HepG2 (cell line): ENCODE results near the gene BTBD1. TPM values are rescaled to one million over a fixed set of nuclear protein-coding genes. Genes with fewer than 3 reads are reported as not detected.

Experiments used
- ATAC-seq: fragments of 200-7000 bp; cut with Tn5 transposase; 3 replicates; pipeline ENCODE4 v1.9.1; 2020; ENCODE audit warnings: mild to moderate bottlenecking, moderate library complexity
- BruUV-seq: library from RNA; stranded (reverse); fragments of 400-500 nt; replicated peaks from 2 replicates; lab custom pipeline; 2021; lab: Mats Ljungman, UMichigan
- CTCF ChIA-PET: fragments of 300-600 bp; formaldehyde crosslinking; extraction: SDS; loops from one replicate; lab custom pipeline; 2021; ENCODE audit warnings: low total read pairs, inconsistent platforms, low intra/inter-chr PET ratio; lab: Yijun Ruan, JAX
- POLR2A ChIA-PET: fragments of 350-600 bp; sonication (Branson Sonifier 250); formaldehyde crosslinking; loops from one replicate; lab custom pipeline; 2020; ENCODE audit warnings: antibody characterized with exemption, inconsistent platforms; lab: Yijun Ruan, JAX
- DNase-seq: peaks from one replicate; pipeline ENCODE4 v3.0.0-alpha.2; 2015; ENCODE audit warnings: low spot score
- FAIRE-seq: peaks from 3 replicates; lab custom pipeline; 2011; peaks lifted over from hg19 to GRCh38; lab: Jason Lieb, UNC
- H2AFZ ChIP-seq: one replicate; pipeline ENCODE4 v1.6.1; 2011; ENCODE audit warnings: low read length, inconsistent platforms
- H3K27ac ChIP-seq: fragments of 300-600 bp; 3 replicates; pipeline ENCODE4 v1.8.0; 2011; ENCODE audit warnings: mixed run types, mild to moderate bottlenecking, mixed read lengths, low read length, inconsistent platforms; ENCODE audit not compliant: insufficient read depth; ENCODE audit errors: extremely low read length
- H3K27me3 ChIP-seq, 2 experiments: fragments of 200-600 bp in 1 of 2; 2 replicates in 1 of 2; 3 replicates in 1 of 2; pipeline versions ENCODE4 v1.6.0 to v1.8.0; 2011; ENCODE audit warnings: low read length in 2 of 2, mild to moderate bottlenecking in 2 of 2, moderate library complexity in 2 of 2, inconsistent platforms in 1 of 2; ENCODE audit not compliant: insufficient read depth in 2 of 2, control insufficient read depth in 1 of 2
- H3K36me3 ChIP-seq, 2 experiments: fragments of 200-600 bp in 1 of 2; replicated peaks in 1 of 2; 2 replicates in 1 of 2; 3 replicates in 1 of 2; pipeline versions ENCODE4 v1.5.1 to v1.8.0; 2011; ENCODE audit warnings: low read length in 2 of 2, inconsistent platforms in 1 of 2; ENCODE audit not compliant: insufficient read depth in 2 of 2, control insufficient read depth in 1 of 2
- H3K4me1 ChIP-seq: 2 replicates; pipeline ENCODE4 v1.5.1; 2012; ENCODE audit warnings: low read length, inconsistent platforms; ENCODE audit not compliant: insufficient read depth
- H3K4me2 ChIP-seq: 2 replicates; pipeline ENCODE4 v1.6.0; 2011; ENCODE audit warnings: low read depth, low read length, inconsistent platforms
- H3K4me3 ChIP-seq, 3 experiments: fragments of 200-600 bp in 1 of 3; sonication (generic), shearing (Covaris generic) in 1 of 3; replicated peaks in 1 of 3; 2 replicates each; pipeline ENCODE4 v1.5.1; 2011 to 2016; ENCODE audit warnings: low read length in 3 of 3, inconsistent platforms in 2 of 3, low read depth in 2 of 3, mild to moderate bottlenecking in 2 of 3, control low read depth in 1 of 3, mixed read lengths in 1 of 3; ENCODE audit not compliant: insufficient read depth in 1 of 3
- H3K79me2 ChIP-seq: one replicate; pipeline ENCODE4 v1.6.1; 2011; ENCODE audit warnings: low read length, inconsistent platforms; ENCODE audit not compliant: insufficient read depth
- H3K9ac ChIP-seq: 2 replicates; pipeline ENCODE4 v1.6.0; 2011; ENCODE audit warnings: mild to moderate bottlenecking, low read depth, low read length, inconsistent platforms; ENCODE audit not compliant: insufficient read depth
- H3K9me3 ChIP-seq: 2 replicates; pipeline ENCODE4 v1.5.1; 2012; ENCODE audit warnings: mild to moderate bottlenecking, low read length
- H4K20me1 ChIP-seq: 2 replicates; pipeline ENCODE4 v1.6.0; 2011; ENCODE audit warnings: inconsistent platforms, mild to moderate bottlenecking, low read length, moderate library complexity; ENCODE audit not compliant: insufficient read depth
- IRX3 ChIP-seq: sonication (generic); formaldehyde crosslinking; IDR thresholded peaks from 2 replicates; pipeline ENCODE4 v1.8.1; 2023; ENCODE audit warnings: mild to moderate bottlenecking, low read depth, missing genetic modification reagents, borderline replicate concordance
- NONO ChIP-seq, 2 experiments: fragments of 450-650 bp in 1 of 2; sonication (generic) in 1 of 2; formaldehyde crosslinking in 1 of 2; IDR thresholded peaks in 1 of 2; conservative IDR thresholded peaks in 1 of 2; 2 replicates each; pipeline versions ENCODE4 v1.6.1 to v1.8.0; 2017 to 2022; ENCODE audit warnings: mild to moderate bottlenecking in 1 of 2, missing genetic modification reagents in 1 of 2, moderate library complexity in 1 of 2
- SAP130 ChIP-seq: IDR thresholded peaks from 2 replicates; pipeline ENCODE4 v1.6.1; 2016; ENCODE audit warnings: low read depth
- ZNF547 ChIP-seq: sonication (generic); formaldehyde crosslinking; IDR thresholded peaks from 2 replicates; pipeline ENCODE4 v1.5.1; 2020; ENCODE audit warnings: mild to moderate bottlenecking, missing genetic modification reagents
- ZNF781 ChIP-seq: sonication (generic); formaldehyde crosslinking; IDR thresholded peaks from 2 replicates; pipeline ENCODE4 v1.5.1; 2020; ENCODE audit warnings: borderline replicate concordance, mild to moderate bottlenecking, missing genetic modification reagents; ENCODE audit errors: not compliant biosample characterization
- WGBS: methylation state at CpG from one replicate; pipeline ENCODE4 v1.1.6; 2017; ENCODE audit warnings: low lambda C conversion rate; 5-methylcytosine and 5-hydroxymethylcytosine counted together
- in situ Hi-C: cut with HindIII; loops from 2 replicates; pipeline ENCODE4 v1.10.0; 2017; ENCODE audit warnings: low pct_unique_long_range_greater_than_20kb; ENCODE audit not compliant: extremely low pct_ligation_motif_present
- intact Hi-C: fragments of 100-400 bp; cut with micrococcal nuclease; formaldehyde crosslinking; loops from one replicate; pipeline ENCODE4 v1.10.0; 2022; ENCODE audit not compliant: unreplicated experiment
- polyA plus RNA-seq, 8 experiments: library from polyadenylated mRNA; depleted of rRNA in 3 of 8; stranded (reverse) in 7 of 8; unstranded in 1 of 8; fragments of >200 nt; fragmentation: Illumina TruSeq in 4 of 8; extraction: Trizol in 4 of 8; gene quantifications; 2 replicates each; pipeline versions ENCODE4 v1.2.1 to v1.2.3, GENCODE V29; 2011 to 2016; ENCODE audit warnings: low read depth in 4 of 8, missing spikeins in 1 of 8, mixed read lengths in 1 of 8; ENCODE audit not compliant: insufficient read depth in 1 of 8
- total RNA-seq, 5 experiments: library from RNA; depleted of rRNA; stranded (reverse); fragments of >200 nt; fragmentation: Illumina TruSeq; extraction: Trizol; gene quantifications; 2 replicates each; pipeline ENCODE4 v1.2.3, GENCODE V29; 2016; ENCODE audit warnings: low read depth in 1 of 5

BTBD1 gene
- total and polyA plus RNA-seq, 2 of the 13 experiments (the other 11 are each of a cell fraction or from before 2014, with no cell fraction given) = 32.1 to 53.9 TPM

DNA sequence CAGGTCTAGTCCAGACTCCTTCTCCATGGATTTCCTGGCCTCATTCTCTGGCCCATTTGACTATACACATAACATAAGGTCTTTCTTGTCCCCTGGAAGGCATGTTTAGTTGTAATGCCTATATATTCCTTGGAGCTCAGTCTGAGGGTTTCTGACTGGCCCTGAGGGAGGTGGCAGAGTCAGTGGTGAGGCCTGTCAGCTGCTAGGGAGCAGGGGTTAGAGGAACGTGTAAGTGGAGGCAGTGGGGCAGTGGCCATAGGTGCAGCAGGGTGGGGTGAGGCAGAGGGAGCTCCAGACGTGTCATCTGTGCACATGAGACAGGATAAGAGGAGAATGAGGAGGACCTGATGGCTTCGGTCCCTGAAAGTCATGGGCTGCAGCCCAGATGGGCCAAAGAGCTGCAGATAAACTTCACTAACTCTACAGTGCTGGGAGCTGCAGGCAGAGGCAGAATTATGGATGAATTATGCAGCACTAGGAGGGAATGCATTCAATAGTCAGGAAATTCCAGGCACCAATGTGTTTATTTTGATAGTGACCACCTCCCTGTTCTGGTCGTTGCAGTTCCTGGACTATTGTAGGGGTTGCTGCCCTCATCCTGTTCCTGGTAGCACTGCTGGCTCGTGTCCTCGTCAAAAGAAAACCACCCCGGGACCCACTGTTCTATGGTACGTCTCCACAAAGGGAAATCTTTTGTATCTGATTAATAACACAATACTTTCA, 45.3 kb upstream of the BTBD1 start:
- ChIA-PET CTCF (no interaction called here), POLR2A (no interaction called here)
- peaks cover 2 to 46% of the 10 kb centered on the region in 2 experiments; a peak in 3 of 5 replicates for H3K27me3 ChIP-seq
- ATAC-seq = no peak
- no peak for DNase-seq
- BruUV-seq = no TSS peak
- no peaks in the 10 kb centered on the region for H3K9me3 ChIP-seq
- H2AFZ ChIP-seq = no peak overlapping the region
- no peaks in the 10 kb centered on the region for H3K36me3 ChIP-seq
- no peaks in the 10 kb centered on the region for H3K4me1 ChIP-seq
- H3K9ac ChIP-seq = no peak overlapping the region
- in situ Hi-C loops = no loop called here
- no peak for FAIRE-seq
- intact Hi-C loops = no loop called here
- 9% methylated on average over 8 of the region's 8 CpGs for WGBS
- H3K27ac ChIP-seq = no peak overlapping the region
- no peak overlapping the region for H3K4me2 ChIP-seq
- H3K79me2 ChIP-seq = no peaks in the 10 kb centered on the region
- no peak overlapping the region for H3K4me3 ChIP-seq
- H4K20me1 ChIP-seq = no peaks in the 10 kb centered on the region
- no peak for TF ChIP-seq IRX3

- ChIA-PET CTCF (no interaction called here), POLR2A (no interaction called here)
- Histone ChIP-seq H3K9me3 (no peaks in the 10 kb centered on the region), H3K27ac (no peak overlapping the region), H2AFZ (no peak overlapping the region), H3K4me3 (no peak overlapping the region), H3K9ac (no peak overlapping the region), H3K36me3 (no peaks in the 10 kb centered on the region), H3K27me3 (peaks cover 0 to 41% of the 10 kb centered on the region in 2 experiments; a peak in 2 of 5 replicates), H3K4me2 (no peak overlapping the region), H3K79me2 (no peaks in the 10 kb centered on the region), H4K20me1 (no peaks in the 10 kb centered on the region), H3K4me1 (no peaks in the 10 kb centered on the region)
- intact Hi-C loops (no loop called here), in situ Hi-C loops (no loop called here)
- FAIRE-seq = no peak
- no TSS peak for BruUV-seq
- no peak for TF ChIP-seq SAP130 (CRISPR knock-in tag)
- no peak for TF ChIP-seq ZNF781 (CRISPR knock-in tag)
- 0 out of 2 replicates have a peak, but pooled peaks have one; percentile 13 for TF ChIP-seq NONO (IDR thresholded peaks at IDR 0.05)
- no peak for TF ChIP-seq NONO (CRISPR knock-in tag; conservative IDR thresholded peaks at IDR 0.05)
- TF ChIP-seq ZNF547 (CRISPR knock-in tag) = no peak
- ATAC-seq = no peak
- DNase-seq = no peak
- 31% methylated on average over 3 of the region's 3 CpGs for WGBS
Measured at GRCh38 chr15:83111149-83111548, 44.1 kb upstream of the BTBD1 start.
